ENCODE results near the gene NGFR.

GRCh38 chr17:49530118-49530517 lies 35.0 kb downstream of the NGFR start:
- TF ChIP-seq CTCF (conservative IDR thresholded peaks at IDR 0.05) (no peak), EZH2 (IDR thresholded peaks at IDR 0.05; ENCODE audit: low read depth) (no peak)
